Left lung (tissue), 10 donors: Measurements from ENCODE around the gene C12orf57. TPM values are rescaled to one million over a fixed set of nuclear protein-coding genes. Genes with fewer than 3 reads are reported as not detected.

Experiments used
- ATAC-seq: fragments of 200-7000 bp; cut with Tn5 transposase; one replicate; pipeline ENCODE4 v1.9.1; 2020; ENCODE audit warnings: moderate library complexity
- DNase-seq, 4 donors: peaks; one replicate each; pipeline ENCODE4 v3.0.0-alpha.2; 2013 to 2020
- H3K27ac ChIP-seq, 2 donors: fragments of 200-600 bp; sonication (generic) in 1 of 2; one replicate each; pipeline versions ENCODE4 v1.5.0 to v1.8.0; 2020 to 2021
- H3K27me3 ChIP-seq, 2 donors: fragments of 200-600 bp; sonication (generic) in 1 of 2; one replicate each; pipeline versions ENCODE4 v1.5.0 to v1.8.0; 2020 to 2021
- H3K36me3 ChIP-seq, 2 donors: fragments of 200-600 bp; sonication (generic) in 1 of 2; one replicate each; pipeline versions ENCODE4 v1.5.0 to v1.8.0; 2020 to 2021
- H3K4me1 ChIP-seq, 2 donors: fragments of 200-600 bp; one replicate each; pipeline ENCODE4 v1.8.0; 2021
- H3K4me3 ChIP-seq, 2 donors: fragments of 200-600 bp; sonication (generic) in 1 of 2; one replicate each; pipeline versions ENCODE4 v1.5.0 to v1.8.0; 2020 to 2021; ENCODE audit warnings: mild to moderate bottlenecking in 1 of 2
- H3K9me3 ChIP-seq, 2 donors: fragments of 200-600 bp; sonication (generic) in 1 of 2; one replicate each; pipeline versions ENCODE4 v1.5.0 to v1.8.0; 2020 to 2021
- CTCF ChIP-seq, 2 donors: fragments of 200-600 bp; sonication (generic) in 1 of 2; IDR thresholded peaks; one replicate each; pipeline versions ENCODE4 v1.5.0 to v1.8.0; 2021; ENCODE audit warnings: antibody characterized with exemption in 2 of 2
- intact Hi-C, 2 donors: fragments of 100-400 bp; cut with DNase I; formaldehyde crosslinking; loops; one replicate each; pipeline versions ENCODE4 v1.11.2 to v1.14.2; 2022
- polyA plus RNA-seq, 6 donors: library from polyadenylated mRNA; unstranded; fragments of 120-200 nt; gene quantifications; one replicate each; pipeline ENCODE4 v1.2.1, GENCODE V29; 2013; ENCODE audit not compliant: insufficient read length in 6 of 6
- total RNA-seq, 2 donors: library from RNA; stranded (reverse); fragmentation: NEBNext Ultra II Directional; extraction: Animal tissue kit (Norgen Biotek cat#: 25700); gene quantifications; one replicate each; pipeline ENCODE4 v1.2.1, GENCODE V29; 2021
- donor health status: DM: no; HTN: yes; CAD: no.
- donor health status: DM: no; HTN: no; CAD: no.

Gene C12orf57
- total and polyA plus RNA-seq, 8 donors = 159 to 239 (median 199) TPM

DNA sequence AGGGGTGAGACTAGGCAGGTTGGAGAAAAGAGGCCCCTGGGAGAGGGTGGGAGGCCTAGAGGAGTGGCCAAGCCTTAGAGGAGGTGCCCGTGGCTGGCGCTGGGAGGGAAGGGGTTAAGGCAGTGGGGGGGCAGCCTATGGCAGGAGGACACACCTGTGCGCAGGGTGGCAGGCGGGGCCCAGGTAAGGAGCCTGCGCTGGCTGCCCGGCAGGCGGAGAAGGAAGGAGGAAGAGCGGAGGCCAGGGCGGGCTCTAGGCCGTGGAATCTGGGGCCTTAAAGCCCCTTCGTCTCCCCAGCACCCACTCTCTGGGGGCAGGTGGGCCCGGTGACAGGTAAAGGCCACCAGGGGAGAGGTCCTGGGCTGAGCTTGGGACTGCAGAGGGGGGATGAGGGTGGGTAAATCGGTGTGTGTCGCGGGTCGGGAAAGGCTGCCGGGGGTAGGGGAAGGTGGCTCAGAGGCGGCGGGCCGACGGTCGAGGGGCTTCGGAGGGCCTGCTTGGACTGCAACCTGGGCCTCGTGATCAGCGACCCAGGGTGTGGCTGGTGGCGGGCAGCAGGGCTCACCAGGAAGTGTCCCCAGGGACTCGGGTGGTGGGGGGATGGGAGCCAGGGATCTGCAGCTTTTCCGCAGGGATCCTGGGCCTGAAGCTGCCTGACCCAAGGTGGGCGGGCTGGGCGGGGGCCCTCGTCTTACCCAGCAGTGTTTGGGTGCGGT is 19.4 kb downstream of the C12orf57 start:
- peaks cover 31 to 86% of the 10 kb centered on the region in 2 donors for H3K4me1 ChIP-seq
- intact Hi-C loops = no loop called here

DNA sequence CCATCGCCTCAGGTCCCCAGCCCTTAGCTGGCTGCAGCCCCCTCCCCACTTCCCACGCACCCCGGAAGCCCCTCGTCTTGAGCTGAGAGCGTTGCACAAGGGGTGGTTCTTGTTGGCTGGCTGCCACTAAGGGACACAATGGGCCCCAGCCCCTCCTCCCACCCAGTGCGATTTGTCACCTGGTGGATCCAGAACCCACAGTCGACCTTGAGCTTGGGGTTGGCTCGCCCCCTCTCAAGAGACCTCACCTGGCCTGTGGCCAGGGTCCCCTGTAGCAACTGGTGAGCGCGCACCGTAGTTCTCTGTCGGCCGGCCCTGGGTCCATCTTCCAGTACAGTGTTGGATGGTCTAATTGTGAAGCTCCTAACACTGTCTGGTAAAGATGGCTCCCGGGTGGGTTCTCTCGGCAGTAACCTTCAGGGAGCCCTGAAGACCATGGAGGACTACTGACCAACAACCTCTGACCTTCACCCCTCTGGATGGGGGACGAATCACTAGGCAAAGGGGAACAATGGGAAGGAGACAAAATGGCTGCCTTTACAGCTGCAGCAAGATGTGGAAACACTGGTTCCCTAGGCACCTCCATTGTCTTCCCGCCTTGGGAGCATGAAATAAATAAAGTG is 20.1 kb downstream of the C12orf57 start:
- H3K36me3 ChIP-seq = peaks cover 3 to 60% of the 10 kb centered on the region in 2 donors
- TF ChIP-seq CTCF (IDR thresholded peaks at IDR 0.05) = no peak
- H3K4me1 ChIP-seq = peaks cover 35 to 86% of the 10 kb centered on the region in 2 donors
- peak overlapping the region; percentile 83 to 93 for H3K27ac ChIP-seq
- ATAC-seq = no peak
- H3K27me3 ChIP-seq = no peaks in the 10 kb centered on the region
- peak overlapping the region; percentile 33 to 47 for H3K4me3 ChIP-seq
- no peaks in the 10 kb centered on the region for H3K9me3 ChIP-seq
- intact Hi-C loops = no loop called here
- no peak for DNase-seq

More for the DNA sequence above, 19.4 kb downstream of the C12orf57 start:
- H3K36me3 ChIP-seq = peaks cover 3 to 57% of the 10 kb centered on the region in 2 donors
- ATAC-seq = peak; percentile 78
- peak overlapping the region; percentile 33 to 47 for H3K4me3 ChIP-seq
- H3K9me3 ChIP-seq = no peaks in the 10 kb centered on the region
- peak in 3 of 4 donors; percentile 84 to 91 (median 87) for DNase-seq
- peak overlapping the region; percentile 83 to 93 for H3K27ac ChIP-seq
- H3K27me3 ChIP-seq = no peaks in the 10 kb centered on the region
- peak in 1 of 2 donors; percentile 17 for TF ChIP-seq CTCF (IDR thresholded peaks at IDR 0.05)

DNA sequence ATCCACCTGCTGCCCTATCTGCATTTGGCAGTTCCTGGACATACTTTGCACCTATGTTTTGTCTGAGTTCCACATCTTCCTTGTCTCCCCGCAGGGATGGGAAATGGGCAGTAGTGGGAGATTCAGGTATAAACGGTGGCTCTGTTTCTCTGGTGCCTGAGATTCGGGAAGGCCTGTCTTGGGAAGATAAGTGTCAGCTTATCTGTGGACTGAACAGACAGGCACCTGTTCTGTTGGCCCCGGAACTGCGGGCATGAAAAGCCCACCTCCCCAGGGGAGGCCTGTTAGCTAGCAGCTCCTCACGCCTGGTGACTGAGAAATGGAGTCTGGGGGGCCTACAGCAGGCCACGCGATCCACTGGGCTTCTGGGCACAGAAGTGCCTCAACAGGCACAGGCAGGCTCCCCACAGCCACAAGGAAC is 20.8 kb downstream of the C12orf57 start:
- Histone ChIP-seq H3K4me1 (peaks cover 42 to 86% of the 10 kb centered on the region in 2 donors), H3K36me3 (peaks cover 3 to 58% of the 10 kb centered on the region in 2 donors), H3K27ac (peak overlapping the region; percentile 83 to 93), H3K9me3 (no peaks in the 10 kb centered on the region), H3K27me3 (no peaks in the 10 kb centered on the region), H3K4me3 (peak overlapping the region; percentile 9 to 47)
- intact Hi-C loops = no loop called here
- ATAC-seq = no peak
- no peak for TF ChIP-seq CTCF (IDR thresholded peaks at IDR 0.05)
- no peak for DNase-seq

- ATAC-seq = peak; percentile 47
- no peaks in the 10 kb centered on the region for H3K27me3 ChIP-seq
- intact Hi-C loops = no loop called here
- peak overlapping the region in 1 of 2 donors; percentile 47 for H3K4me3 ChIP-seq
- H3K9me3 ChIP-seq = no peaks in the 10 kb centered on the region
- peak overlapping the region; percentile 83 to 93 for H3K27ac ChIP-seq
- TF ChIP-seq CTCF (IDR thresholded peaks at IDR 0.05) = peak; percentile 76 to 96
- DNase-seq = peak; percentile 77 to 95 (median 92)
- peaks cover 42 to 86% of the 10 kb centered on the region in 2 donors for H3K4me1 ChIP-seq
- H3K36me3 ChIP-seq = peaks cover 3 to 53% of the 10 kb centered on the region in 2 donors
Observed at GRCh38 chr12:6965026-6965661, 21.3 kb downstream of the C12orf57 start.

- ATAC-seq = no peak
- no peak overlapping the region for H3K4me3 ChIP-seq
- peaks cover 38 to 81% of the 10 kb centered on the region in 2 donors for H3K4me1 ChIP-seq
- intact Hi-C loops = no loop called here
- H3K9me3 ChIP-seq = no peaks in the 10 kb centered on the region
- no peak for DNase-seq
- peaks cover 3 to 47% of the 10 kb centered on the region in 2 donors for H3K36me3 ChIP-seq
- H3K27me3 ChIP-seq = no peaks in the 10 kb centered on the region
- H3K27ac ChIP-seq = peak overlapping the region in 1 of 2 donors; percentile 93
- TF ChIP-seq CTCF (IDR thresholded peaks at IDR 0.05) = no peak
Observed at GRCh38 chr12:6965714-6966113, 21.9 kb downstream of the C12orf57 start.
